ENCODE data around the gene MTFR2. TPM values are rescaled to one million over a fixed set of nuclear protein-coding genes. Genes with fewer than 3 reads are reported as not detected.

MTFR2 gene
- 2.5 and 3.9 TPM in 2 replicates for total RNA-seq (ENCODE audit: low replicate concordance)
- long read RNA-seq, transcript MTFR2-205 (8 exons, 1,524 nt), result major isoform, 8 of 15 reads
- long read RNA-seq, transcript MTFR2-203 (8 exons, 1,793 nt), result minor isoform, 5 of 15 reads
- long read RNA-seq, partial matches to known transcripts, result 0 of 15 reads
- long read RNA-seq, other reads (novel, unspliced or antisense), result 2 of 15 reads

DNA sequence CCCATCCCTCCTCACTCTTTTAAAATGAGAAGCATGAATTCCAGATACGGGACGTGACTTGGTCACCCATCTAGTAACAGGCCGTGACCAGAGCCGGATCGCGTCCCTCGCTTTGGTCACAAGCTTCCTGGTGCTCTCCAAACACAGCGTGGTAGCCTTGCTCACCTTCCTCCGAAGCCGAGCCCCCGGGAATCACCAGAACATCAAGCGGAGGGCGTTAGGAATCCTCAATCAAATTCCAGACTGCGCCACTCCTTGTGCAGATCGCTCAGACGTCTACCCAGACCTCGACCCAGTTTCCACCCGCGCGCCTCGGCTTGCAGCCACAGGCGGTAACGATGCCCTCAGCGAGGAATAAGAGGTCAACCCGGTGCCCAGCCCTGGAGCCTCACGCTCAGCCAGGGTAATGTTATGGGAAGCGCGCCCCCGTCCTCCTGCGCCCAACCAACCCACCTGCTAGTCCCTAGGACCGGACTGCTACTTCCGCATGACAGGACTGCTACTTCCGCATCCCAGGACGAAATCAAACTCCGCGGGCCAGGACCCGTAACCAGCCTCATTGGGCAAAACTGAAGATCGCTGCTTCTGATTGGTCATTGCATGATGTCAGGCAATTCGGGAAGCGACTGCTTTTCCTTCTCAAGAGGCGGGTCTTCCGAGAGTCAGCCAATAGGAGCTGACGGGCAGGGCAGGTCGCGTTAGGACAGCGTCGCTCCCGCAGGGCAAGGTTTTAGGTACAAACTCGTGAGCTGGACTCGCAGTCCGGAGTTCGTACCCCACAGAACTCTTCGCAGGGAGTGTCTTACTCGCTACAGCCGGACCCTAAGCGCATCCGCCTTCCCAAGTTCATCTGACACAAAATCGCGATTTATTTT lies at the start of gene MTFR2:
Gene MTFR2, minus strand, starts transcription at position 501 of the 875 bp plus-strand sequence. CDS start 1,212 bp downstream, outside the sequence.
- TF ChIP-seq, protein P1, sequence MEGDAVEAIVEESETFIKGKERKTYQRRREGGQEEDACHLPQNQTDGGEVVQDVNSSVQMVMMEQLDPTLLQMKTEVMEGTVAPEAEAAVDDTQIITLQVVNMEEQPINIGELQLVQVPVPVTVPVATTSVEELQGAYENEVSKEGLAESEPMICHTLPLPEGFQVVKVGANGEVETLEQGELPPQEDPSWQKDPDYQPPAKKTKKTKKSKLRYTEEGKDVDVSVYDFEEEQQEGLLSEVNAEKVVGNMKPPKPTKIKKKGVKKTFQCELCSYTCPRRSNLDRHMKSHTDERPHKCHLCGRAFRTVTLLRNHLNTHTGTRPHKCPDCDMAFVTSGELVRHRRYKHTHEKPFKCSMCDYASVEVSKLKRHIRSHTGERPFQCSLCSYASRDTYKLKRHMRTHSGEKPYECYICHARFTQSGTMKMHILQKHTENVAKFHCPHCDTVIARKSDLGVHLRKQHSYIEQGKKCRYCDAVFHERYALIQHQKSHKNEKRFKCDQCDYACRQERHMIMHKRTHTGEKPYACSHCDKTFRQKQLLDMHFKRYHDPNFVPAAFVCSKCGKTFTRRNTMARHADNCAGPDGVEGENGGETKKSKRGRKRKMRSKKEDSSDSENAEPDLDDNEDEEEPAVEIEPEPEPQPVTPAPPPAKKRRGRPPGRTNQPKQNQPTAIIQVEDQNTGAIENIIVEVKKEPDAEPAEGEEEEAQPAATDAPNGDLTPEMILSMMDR (conservative IDR thresholded peaks at IDR 0.05), result no peak
- peak within 1 kb of the TSS; percentile 94 for H3K27ac Mint-ChIP-seq
- peak within 1 kb of the TSS; percentile 97 for H3K4me3 Mint-ChIP-seq
- DNase-seq (ENCODE audit: extremely low spot score, unreplicated experiment), result peak; percentile 90
- no peaks in the 10 kb centered on the region for H3K27me3 Mint-ChIP-seq
- no peaks in the 10 kb centered on the region for H3K36me3 Mint-ChIP-seq
- peaks cover 25% of the 10 kb centered on the region for H3K4me1 Mint-ChIP-seq (ENCODE audit: unreplicated experiment)
- H3K9me3 Mint-ChIP-seq, result no peaks in the 10 kb centered on the region

DNA sequence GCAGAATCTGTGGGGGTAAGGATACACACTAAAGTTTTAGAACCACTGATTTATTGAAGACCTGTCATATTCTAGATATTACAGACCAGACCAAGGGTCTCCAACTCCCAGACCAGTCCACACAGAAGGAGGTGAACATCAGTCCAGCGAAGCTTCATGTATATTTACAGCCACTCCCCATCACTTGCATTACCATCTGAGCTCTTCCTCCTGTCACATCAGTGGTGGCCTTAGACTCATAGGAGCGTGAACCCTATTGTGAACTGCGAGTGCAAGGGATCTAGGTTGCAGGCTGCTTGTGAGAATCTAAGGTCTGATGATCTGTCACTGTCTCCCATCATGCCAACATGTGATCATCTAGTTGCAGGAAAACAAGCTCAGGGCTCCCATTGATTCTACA lies 44.5 kb upstream of the MTFR2 start:
- H3K27ac Mint-ChIP-seq, result no peak overlapping the region
- TF ChIP-seq, protein P1 (conservative IDR thresholded peaks at IDR 0.05), result no peak
- peaks cover 10% of the 10 kb centered on the region for H3K4me1 Mint-ChIP-seq (ENCODE audit: unreplicated experiment)
- no peaks in the 10 kb centered on the region for H3K36me3 Mint-ChIP-seq
- peaks cover under 1% of the 10 kb centered on the region for H3K27me3 Mint-ChIP-seq
- H3K9me3 Mint-ChIP-seq, result no peaks in the 10 kb centered on the region
- H3K4me3 Mint-ChIP-seq, result no peak overlapping the region
- DNase-seq (ENCODE audit: extremely low spot score, unreplicated experiment), result no peak

GRCh38 chr6:136290410-136291010 lies 40.4 kb upstream of the MTFR2 start:
- peak overlapping the region; percentile 100 for H3K27ac Mint-ChIP-seq
- peaks cover 20% of the 10 kb centered on the region for H3K4me1 Mint-ChIP-seq (ENCODE audit: unreplicated experiment)
- no peak for DNase-seq (ENCODE audit: extremely low spot score, unreplicated experiment)
- H3K9me3 Mint-ChIP-seq, result no peaks in the 10 kb centered on the region
- H3K36me3 Mint-ChIP-seq, result peaks cover 11% of the 10 kb centered on the region
- H3K4me3 Mint-ChIP-seq, result peak overlapping the region; percentile 100
- TF ChIP-seq, protein P1 (conservative IDR thresholded peaks at IDR 0.05), result no peak
- peaks cover 3% of the 10 kb centered on the region for H3K27me3 Mint-ChIP-seq

GRCh38 chr6:136289579-136290409 lies 39.7 kb upstream of the MTFR2 start, which contains the start of gene BCLAF1:
Gene BCLAF1 (minus strand): TSS chr6:136289846. CDS start chr6:136279866, 9,980 bp downstream.
- Mint-ChIP-seq H3K4me1 (ENCODE audit: unreplicated experiment) (peaks cover 28% of the 10 kb centered on the region), H3K27me3 (peaks cover 3% of the 10 kb centered on the region)

More at GRCh38 chr6:136289579-136290409, 39.7 kb upstream of the MTFR2 start, which contains the start of gene BCLAF1:
- Mint-ChIP-seq H3K9me3 (no peaks in the 10 kb centered on the region), H3K4me3 (peak within 1 kb of the TSS; percentile 100), H3K36me3 (peaks cover 18% of the 10 kb centered on the region), H3K27ac (peak within 1 kb of the TSS; percentile 100)
- TF ChIP-seq, protein P1 (conservative IDR thresholded peaks at IDR 0.05), result no peak
- DNase-seq (ENCODE audit: extremely low spot score, unreplicated experiment), result peak; percentile 99
